ENCODE measurements around the gene VAV3.
A peak's percentile ranks its signal among the peaks of the same experiment; 100 is the strongest.
"Not testable (repeated sequence)": the region's sequence is repeated elsewhere in the genome, so short reads cannot be mapped to it uniquely, and the experiment has no call there.

The VAV3 gene

DNA sequence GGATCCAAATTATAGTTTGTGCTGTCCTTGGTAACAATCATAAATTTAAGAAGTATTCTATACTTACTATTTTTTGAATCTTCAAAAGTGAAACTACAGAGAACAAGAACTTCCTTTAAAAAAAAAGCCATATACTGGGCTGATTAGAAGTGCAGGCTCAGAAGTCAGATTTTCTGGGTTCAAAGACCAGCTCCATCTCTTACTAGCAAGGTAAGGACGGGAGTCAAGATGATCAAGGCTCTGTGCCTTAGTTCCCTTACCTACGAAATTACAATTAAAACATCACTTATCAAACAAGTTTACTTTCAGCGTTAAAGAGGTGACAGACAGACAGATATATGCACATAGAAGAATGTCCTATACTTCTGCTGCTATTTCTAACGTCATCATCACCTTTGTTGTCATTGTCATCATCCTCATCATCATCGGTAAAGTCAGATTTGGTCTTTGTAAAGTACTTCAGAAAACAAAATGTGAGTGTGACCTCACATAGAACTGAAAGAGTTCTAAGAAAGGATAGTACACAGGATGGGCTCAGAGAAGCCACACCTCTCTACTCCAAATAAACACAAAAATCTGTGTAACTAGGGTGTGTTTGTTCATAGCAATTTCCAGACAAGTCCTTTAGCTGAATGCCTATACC lies 178.7 kb downstream of the VAV3 start:
- DNase-seq = no peak

DNA sequence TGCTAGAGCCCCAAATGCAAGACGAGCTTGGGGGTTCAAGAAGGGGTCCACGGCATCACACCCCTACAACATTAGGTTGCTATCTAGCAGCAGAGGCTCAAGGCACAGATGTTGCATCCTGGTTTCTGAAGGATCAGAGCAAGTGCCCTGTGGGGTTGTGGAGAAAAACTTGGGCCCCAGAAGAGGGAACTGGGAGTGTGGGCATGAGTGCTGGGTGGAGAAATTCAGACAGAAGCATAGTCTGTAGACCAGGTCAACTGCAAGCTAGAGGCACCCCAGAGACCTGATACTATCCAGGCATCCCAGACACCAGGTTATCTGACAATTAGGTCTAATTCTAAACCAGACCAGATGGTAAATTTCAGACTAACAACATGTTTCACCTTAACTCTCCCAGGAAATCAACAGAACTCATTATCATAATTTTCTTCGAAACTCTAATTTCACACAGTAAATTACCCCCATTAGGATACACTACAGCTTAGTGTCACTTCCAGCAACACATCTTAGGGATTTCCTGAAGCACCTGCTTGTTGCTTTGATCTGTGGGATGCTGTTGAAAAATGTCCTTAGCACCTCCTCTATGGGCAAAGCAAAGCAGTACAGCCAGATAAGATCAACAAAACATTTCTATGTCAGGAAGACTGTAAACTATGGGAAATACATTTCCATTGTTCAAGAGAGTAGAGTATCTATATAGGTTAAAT lies 179.3 kb downstream of the VAV3 start:
- DNase-seq = no peak

DNA sequence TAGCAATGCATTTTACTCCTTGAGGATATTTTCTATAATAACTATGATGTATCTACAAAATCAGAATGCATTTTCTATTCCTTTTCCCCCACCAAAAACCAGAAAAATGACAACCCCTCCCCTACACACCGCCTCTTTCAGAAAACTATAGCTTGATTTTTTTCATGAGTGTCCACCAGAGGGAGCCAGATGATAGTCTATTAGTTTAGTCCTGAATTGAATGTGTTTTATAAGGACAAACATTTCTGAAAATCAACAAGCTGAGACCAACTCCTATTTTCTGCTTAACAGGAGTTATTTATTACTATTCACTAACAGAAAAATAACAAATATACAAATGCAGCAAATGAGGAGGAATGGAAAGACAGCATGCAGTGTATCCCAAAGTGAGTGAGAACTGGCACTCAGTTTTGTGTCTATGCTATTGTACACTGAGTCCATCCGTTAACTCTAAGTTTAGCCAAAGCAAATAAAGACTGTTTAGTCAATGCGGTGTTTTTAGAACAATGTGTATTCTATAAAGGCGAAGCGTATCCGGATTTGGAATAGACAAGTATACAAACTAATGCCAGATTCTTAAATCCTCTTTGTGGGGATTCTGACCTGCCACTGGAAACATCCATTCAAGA lies 182.6 kb downstream of the VAV3 start:
- DNase-seq = peak; percentile 48

DNA sequence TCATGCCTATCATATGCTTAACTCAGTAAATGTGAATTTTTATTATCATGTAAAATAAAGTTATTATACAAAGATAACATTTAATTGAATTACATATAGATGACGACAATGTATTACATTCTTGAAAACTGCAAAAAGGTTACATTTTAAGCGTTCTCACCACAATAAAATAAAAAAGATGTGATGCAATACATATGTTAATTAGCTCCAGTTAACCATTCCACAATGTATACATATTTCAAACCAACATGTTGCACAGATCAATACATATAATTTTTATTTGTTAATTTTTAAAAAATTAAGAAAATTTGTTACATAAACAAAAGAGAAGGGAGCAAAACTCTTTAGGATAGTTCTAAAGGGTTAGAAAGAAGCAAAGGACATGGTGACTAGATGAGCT lies 183.7 kb downstream of the VAV3 start:
- no peak for DNase-seq

DNA sequence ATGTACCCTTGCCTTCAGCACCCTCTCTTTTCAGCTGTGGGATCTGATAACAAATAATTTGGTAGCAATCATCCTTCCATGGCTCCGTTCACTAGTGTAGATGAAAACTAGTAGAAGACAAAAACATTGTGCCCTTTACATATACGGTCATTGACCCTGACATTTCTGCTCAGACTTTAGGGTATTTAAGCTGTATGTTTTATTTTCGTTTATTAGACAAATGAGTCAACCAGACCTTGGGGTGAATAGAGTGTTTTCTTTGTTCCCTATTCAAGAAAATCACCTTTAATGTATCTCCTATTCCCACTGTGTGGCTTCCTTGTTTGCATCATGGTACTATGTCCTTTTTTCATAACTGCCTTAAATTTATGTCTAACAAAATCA lies 187.3 kb downstream of the VAV3 start:
- no peak for DNase-seq

DNA sequence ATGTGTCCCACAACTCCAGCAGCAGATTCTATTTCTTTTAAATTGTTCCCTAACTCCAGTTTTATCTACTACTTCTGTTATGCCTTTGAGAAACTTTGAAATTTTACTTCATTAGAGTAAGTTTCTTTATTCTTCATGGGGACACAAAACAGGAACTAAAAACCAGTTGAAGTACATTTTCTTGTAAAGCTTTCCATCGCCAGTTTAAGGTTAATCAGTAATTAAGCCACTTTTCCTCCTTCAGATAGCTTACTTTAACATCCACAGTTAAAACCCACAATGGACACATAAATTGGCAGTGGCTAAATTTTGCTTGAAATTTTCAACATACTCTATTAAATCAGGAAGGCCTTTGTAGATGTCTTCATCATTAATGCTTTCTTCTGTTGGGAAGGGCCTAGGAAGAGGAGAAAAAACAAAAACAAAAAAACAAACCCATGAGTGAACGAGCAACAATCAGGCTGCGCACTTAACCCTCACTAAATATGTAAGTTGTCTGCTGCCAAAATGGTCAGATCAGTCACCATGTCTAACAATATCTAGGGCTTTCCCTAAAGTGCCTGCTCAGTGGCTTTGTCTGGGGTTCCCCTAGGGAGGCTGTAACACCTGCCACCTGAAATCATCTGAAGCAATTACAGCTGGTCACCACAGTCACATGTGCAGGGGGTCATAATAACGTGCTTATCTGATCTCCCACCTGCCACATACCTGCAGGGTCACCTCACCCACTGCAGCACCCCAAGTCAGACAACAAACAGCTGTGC lies 187.9 kb downstream of the VAV3 start:
- peak; percentile 24 for DNase-seq

DNA sequence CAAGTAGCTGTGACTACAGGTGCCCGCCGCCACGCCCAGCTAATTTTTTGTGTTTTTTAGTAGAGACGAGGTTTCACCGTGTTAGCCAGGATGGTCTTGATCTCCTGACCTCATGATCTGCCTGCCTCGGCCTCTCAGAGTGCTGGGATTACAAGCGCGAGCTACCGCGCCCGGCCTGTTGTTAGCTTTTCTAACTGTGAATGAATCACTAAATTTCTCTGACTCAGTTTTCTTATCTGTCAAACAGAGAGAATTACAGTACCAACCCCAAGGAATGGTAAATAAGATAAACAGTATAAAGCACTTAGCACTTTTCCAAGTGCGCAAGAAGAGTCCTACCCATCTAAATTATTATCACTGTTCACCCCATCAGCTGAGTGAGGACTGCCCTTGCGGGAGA lies 193.6 kb downstream of the VAV3 start:
- DNase-seq = no peak

DNA sequence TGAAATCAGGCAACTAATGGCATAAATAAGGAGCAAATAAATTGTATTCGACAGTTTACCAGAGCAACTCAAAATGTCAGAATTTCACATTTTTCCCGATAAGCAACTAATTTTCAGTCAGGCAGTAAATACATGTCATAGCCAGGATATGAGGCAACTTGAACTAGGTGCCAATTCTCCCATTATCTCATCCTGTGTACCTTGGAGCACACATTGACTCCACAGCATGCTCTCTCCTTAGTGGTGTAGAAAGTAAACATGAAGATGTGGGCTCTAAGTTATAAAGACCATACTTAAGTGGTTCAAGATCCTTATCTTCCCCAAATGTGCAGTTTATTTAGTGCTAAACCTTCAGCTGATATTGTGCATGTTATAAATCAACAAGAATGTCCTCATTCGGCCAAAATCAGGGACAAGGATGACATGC lies 197.8 kb downstream of the VAV3 start:
- DNase-seq = peak; percentile 23

DNA sequence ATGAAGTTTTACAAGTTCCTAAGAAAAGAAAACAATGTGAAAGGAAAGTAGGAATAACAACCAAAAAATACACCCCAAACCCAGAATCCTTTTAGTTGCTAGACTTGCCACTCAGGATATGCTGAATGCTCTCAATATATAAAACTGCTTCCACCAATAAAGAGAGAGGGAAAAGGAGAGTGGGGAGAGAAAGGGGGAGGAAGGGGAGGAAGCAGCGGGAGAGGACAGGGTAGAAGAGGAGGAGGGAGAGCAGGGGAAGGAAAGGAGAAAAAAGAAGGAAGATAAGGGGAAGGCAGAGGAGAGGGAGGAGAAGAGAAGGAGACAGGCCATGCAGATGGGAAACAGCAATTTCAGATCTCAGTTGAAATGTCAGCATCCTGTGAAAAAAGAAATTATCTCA lies 198.4 kb downstream of the VAV3 start:
- no peak for DNase-seq

DNA sequence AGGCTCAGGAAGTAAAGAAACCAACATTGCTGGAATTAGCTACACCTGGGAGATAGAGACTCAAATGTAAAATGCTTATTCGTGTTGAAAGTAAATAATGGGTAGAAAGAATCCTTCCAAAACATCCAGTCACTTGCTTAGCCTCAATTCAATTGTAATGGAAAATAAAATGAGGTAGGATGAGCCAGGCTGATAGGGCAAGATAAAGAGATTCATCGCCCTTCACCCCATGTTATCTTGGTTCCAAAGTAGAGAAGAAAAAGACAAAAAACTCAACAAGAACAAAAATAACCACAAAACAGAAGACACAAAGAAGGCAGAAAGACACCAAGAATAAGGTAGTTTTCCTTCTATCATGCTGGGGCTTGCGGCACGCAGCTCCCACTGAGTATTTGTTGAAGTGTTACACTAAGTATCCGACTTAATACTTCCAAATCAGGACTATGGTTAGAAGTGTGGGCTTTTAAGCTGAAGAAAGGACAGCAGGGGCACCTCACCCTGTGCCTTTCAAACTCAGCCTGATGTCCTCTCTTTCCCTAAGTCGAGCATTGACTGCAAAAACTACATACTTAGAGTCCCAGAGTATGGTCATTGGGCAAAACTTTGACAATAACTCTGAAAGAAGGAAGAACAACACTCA lies 202.1 kb downstream of the VAV3 start:
- no peak for DNase-seq

DNA sequence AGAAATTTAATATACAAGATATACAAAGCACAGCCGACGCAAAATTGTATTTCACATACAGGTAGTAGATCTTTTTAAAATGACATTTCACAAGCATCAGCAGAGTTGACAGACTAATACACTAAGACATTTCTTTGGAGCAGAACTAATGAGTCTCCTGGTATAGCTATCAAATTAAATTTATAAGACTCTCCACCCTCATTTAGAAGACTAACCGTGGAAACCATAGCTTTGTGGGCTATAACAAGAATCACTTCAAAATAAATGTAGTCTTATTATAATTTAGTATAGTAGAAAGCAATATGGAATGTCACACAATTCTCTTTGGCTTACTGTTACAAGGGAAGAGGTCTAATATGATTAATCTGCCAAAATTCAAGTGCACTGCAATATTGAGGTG lies 204.9 kb downstream of the VAV3 start:
- peak; percentile 32 for DNase-seq

DNA sequence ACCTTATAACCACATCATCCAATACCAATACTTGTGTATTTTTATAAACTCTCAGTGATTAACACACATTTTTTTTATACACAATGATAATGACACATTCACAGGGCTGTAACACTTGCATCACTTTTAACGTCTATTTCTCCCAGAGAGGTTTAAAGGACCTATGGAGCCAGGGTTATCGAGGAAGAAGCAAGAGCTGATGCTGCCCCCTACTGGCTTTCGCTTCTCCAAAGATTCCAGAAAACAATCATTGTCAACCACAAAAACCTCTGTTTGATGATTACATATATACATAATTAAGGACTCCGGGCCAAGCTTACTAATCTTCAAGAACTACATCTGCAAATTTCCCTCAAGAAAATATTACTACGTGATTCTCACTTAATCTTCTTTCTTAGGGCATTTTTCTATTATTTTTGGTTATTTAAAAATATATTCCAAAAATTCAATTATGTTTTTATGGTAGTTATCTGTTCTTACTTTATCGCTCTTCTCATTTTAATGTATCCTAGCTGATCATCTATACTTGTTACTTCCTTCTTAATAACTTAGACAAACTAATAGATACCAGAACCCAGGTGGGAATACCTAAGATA lies 214.5 kb downstream of the VAV3 start:
- DNase-seq = peak; percentile 26

DNA sequence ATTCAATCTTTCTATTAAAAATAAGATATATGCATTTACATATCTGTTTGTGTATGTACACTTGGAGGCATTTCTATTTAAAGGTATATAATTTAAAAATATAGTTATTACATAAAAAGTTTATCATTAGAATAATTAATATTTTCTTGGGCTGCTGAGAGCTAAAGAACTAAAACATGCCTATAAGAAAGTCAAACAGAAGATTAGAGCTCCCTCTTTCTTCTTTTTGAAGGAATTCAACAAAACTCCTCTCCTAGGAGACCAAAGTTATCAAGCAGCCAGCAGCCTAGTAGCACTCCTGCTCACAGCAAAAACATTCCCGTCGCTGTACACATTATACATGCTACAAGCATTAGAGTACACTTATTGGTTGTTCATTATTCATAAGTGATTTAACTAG lies 216.4 kb downstream of the VAV3 start:
- DNase-seq = peak; percentile 83

DNA sequence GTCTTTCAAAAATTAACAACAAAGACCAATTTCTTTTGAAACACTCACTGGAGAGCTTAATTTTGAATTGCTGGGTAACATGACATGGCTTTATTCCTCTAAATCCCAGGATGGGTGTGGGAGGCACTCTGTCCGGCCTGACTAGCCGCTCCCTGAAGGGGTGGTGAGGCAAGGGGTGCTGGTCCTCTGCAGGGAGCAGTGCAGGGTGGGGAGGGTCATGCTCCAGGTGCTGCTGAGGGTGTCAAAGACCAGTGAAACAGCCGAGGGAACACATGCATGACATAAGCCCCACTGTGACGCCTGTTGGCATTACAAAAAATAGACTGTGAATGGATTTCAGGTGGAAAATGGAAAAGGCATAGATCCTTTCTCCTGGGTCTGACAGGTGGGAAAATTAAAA lies 223.7 kb downstream of the VAV3 start:
- DNase-seq = no peak

DNA sequence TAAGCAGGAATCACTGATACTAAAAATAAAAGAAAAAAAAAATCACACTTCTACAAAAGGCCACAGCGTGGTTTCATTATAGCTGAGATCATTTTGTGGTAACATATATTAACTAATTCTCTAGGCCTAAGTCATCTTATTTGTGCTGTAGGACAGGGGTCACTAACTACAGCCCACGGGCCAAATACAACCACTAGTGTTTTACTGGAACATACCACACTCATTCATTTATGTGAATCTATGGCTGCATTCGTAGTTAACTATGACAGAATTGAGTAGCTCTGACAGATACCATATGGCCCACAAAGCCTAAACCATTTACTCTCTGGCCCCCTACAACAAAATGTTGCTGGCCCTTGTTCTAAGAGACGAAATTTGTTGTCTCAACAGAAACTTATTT lies 224.4 kb downstream of the VAV3 start:
- DNase-seq = no peak

DNA sequence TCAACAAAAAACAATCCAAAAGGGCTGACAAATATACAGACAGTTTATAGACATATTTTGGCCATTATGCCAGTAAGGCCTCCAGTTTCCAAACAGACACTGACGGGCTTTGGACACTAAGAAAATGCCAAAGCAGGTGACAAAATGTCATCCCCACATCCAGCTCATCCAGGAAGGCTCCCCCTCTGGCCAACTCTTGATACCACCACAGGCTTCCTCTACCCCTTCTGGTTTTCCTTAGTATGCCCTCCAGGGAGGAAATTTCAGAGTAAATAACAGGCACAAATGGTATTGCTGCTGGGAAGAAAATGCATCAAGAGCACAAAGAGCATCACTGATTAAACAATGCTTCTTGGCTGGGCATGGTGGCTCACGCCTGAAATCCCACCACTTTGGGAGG lies 225.3 kb downstream of the VAV3 start:
- no peak for DNase-seq

DNA sequence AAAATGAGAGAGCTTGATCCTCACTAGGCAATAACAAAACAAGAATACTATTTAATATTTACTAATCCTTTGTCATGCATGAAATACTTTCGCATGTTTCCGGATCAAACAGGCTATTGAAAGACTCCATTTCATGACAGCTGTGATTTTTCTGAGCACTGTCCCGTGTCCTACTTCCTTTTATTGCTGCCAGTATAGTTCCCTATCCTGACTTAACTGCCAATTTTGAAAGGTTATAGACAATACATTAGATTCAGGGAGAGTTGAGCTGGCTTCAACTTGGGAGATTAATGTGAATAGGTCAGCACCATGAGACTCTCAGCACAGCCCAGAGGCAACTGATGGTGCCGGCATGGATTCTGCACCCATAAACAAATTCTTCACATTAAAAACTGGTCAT lies 225.8 kb downstream of the VAV3 start:
- DNase-seq = no peak

DNA sequence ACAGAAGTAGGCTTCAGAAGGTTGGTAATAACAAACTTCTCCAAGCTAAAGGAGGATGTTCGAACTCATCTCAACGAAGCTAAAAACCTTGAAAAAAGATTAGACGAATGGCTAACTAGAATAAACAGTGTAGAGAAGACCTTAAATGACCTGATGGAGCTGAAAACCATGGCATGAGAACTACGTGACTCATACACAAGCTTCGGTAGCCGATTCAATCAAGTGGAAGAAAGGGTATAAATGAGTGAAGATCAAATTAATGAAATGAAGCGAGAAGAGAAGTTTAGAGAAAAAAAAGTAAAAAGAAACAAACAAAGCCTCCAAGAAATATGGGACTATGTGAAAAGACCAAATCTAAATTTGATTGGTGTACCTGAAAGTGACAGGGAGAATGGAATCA lies 231.6 kb downstream of the VAV3 start:
- DNase-seq = not testable (repeated sequence)

DNA sequence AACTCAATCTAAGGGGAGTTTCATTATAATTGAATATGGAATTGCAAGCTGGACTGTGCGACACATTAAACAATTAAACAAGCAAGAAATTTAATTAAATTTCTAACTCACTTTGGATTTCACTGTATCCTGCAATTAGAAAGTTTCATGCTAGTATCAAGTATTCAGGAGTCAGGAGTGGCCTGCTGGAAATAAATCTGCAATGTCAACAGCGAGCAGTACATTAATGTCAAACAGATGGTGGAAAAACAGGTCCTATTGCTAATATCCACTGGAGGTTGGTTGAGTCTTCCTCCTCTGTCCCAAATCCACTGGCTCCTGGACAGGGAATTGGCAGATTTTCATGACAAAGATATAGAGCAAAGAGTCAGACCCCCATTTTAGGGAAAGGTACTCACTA lies 237.1 kb downstream of the VAV3 start:
- DNase-seq = no peak

DNA sequence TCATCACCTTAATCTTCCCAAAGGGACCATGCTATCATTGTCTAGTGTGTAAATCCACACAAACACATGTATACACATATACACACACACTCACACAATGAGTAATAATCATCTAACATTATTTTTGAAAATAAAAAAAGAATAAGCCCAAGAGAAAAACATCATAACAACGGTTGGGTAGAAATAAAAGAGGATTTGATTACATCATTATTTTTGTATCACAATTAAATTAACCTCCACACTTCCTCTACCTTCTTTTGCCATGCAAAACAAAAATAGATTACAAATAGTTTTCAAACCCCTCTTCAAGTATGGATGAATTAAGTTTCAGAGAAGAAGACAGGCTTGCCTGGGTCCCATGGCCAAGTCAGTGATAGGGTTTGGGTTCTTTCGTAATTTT lies 238.1 kb downstream of the VAV3 start:
- DNase-seq = no peak

DNA sequence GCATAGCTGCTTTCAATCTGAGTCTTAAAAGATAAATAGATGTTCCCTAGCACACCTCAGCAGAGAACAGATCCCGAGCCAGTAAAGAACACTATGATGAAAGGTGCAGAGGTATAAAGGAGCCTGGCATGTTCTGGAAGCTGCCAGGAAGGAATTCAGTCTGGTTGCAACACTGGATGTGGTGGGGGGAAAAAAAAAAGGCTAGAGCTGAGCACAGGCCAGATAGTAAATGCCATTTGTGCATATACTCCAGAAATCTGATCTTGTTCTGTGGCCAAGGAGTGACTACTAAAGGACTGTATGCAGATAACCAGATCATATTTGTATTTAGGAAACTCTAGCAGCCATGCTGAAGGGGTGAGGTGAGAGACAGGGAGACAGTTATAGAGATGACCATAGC lies 240.3 kb downstream of the VAV3 start:
- no peak for DNase-seq

DNA sequence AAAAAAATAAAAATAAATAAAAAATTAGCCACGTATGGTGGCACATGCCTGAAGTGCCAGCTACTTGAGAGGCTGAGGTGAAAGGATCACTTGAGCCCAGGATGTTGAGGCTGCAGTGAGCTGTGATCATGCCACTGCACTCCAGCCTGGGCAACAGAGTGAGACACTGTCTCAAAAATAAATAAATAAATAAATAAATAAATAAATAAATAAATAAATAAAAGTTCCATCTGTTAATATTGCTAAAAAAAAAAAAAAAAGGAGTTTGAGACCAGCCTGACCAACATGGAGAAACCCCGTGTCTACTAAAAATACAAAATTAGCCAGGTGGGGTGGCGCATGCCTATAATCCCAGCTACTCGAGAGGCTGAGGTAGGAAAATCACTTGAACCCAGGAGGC lies 244.8 kb downstream of the VAV3 start:
- not testable (repeated sequence) for DNase-seq

DNA sequence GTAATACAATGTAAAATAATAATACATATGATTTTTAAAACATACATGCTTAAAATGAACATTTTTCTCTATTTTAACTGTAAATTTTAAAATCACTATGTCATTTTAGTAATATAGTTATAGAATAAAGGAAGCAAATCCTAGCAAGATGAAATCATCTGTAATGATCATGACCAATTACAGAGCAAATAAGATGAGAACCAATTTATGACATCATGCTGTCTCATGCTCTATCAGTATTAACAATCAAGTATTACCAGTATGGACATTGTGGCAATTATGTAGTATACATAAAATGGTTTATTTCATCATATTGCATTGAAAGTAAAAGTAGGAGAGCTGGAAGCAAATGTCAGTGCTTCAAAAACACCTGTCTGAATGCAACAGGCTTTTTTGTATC lies 255.0 kb downstream of the VAV3 start:
- no peak for DNase-seq
